Panc1 (cell line): ENCODE measurements around the gene HLCS. TPM values are rescaled to one million over a fixed set of nuclear protein-coding genes. Genes with fewer than 3 reads are reported as not detected.

Experiments used
- ATAC-seq: fragments of 200-7000 bp; cut with Tn5 transposase; 2 replicates; pipeline ENCODE4 v1.9.1; 2020; ENCODE audit warnings: mild to moderate bottlenecking, moderate library complexity
- BruUV-seq: library from RNA; stranded (reverse); fragments of 400-500 nt; replicated peaks from 2 replicates; lab custom pipeline; 2021; lab: Mats Ljungman, UMichigan
- CTCF ChIA-PET: fragments of 300-600 bp; sonication (Branson Sonifier 250); formaldehyde crosslinking; loops from one replicate; lab custom pipeline; 2022; ENCODE audit warnings: antibody characterized with exemption; lab: Charles Lee
- POLR2A ChIA-PET: fragments of 300-600 bp; sonication (Branson Sonifier 250); formaldehyde crosslinking; loops from one replicate; lab custom pipeline; 2022; ENCODE audit warnings: antibody characterized with exemption; lab: Charles Lee
- DNase-seq: peaks from one replicate; pipeline ENCODE4 v3.0.0-alpha.2; 2010; ENCODE audit warnings: low read depth, low spot score
- H3K27ac ChIP-seq: 2 replicates; pipeline ENCODE4 v1.5.1; 2011; ENCODE audit warnings: mild to moderate bottlenecking, low read length, inconsistent platforms
- H3K27me3 ChIP-seq: fragments of 200-500 bp; sonication (Bioruptor generic); 2 replicates; pipeline ENCODE4 v1.6.0; 2014; ENCODE audit warnings: low read length, inconsistent platforms; ENCODE audit not compliant: control insufficient read depth, insufficient read depth
- H3K36me3 ChIP-seq: fragments of 200-500 bp; sonication (Bioruptor generic); 2 replicates; pipeline ENCODE4 v1.5.1; 2014; ENCODE audit warnings: inconsistent platforms, mild to moderate bottlenecking, low read length, moderate library complexity; ENCODE audit not compliant: control insufficient read depth, insufficient read depth
- H3K4me1 ChIP-seq: 2 replicates; pipeline ENCODE4 v1.5.1; 2011; ENCODE audit warnings: inconsistent platforms, mild to moderate bottlenecking, low read length, moderate library complexity; ENCODE audit not compliant: control insufficient read depth, insufficient read depth
- H3K4me3 ChIP-seq, 2 experiments: 2 replicates each; pipeline ENCODE4 v1.5.1; 2011 to 2012; ENCODE audit warnings: low read depth in 2 of 2, low read length in 2 of 2, mild to moderate bottlenecking in 2 of 2, inconsistent platforms in 1 of 2, moderate library complexity in 1 of 2
- H3K9me3 ChIP-seq: fragments of 200-500 bp; sonication (Bioruptor generic); 2 replicates; pipeline ENCODE4 v1.5.1; 2014; ENCODE audit warnings: low read depth, mild to moderate bottlenecking, inconsistent platforms, low read length, moderate library complexity; ENCODE audit not compliant: control insufficient read depth, insufficient read depth
- POLR2AphosphoS5 ChIP-seq: IDR thresholded peaks from 2 replicates; pipeline ENCODE4 v1.6.1; 2012; ENCODE audit warnings: mild to moderate bottlenecking, low read depth, low read length, moderate library complexity
- SIN3A ChIP-seq: IDR thresholded peaks from 2 replicates; pipeline ENCODE4 v1.6.1; 2012; ENCODE audit warnings: low read depth, mild to moderate bottlenecking, low read length, moderate library complexity, borderline replicate concordance; ENCODE audit not compliant: insufficient read depth
- TCF7L2 ChIP-seq: IDR thresholded peaks from 2 replicates; pipeline ENCODE4 v1.6.1; 2011; ENCODE audit warnings: mild to moderate bottlenecking, low read depth, low read length, inconsistent platforms
- in situ Hi-C: cut with HindIII; loops from 2 replicates; pipeline ENCODE4 v1.10.0; 2016; ENCODE audit warnings: low sequenced_read_pairs, low pct_unique_long_range_greater_than_20kb
- intact Hi-C: fragments of 100-400 bp; cut with micrococcal nuclease; formaldehyde crosslinking; loops from one replicate; pipeline ENCODE4 v1.10.0; 2022; ENCODE audit not compliant: unreplicated experiment
- total RNA-seq: library from RNA; stranded (reverse); gene quantifications from one replicate; pipeline ENCODE4 v1.2.1, GENCODE V29; 2021; ENCODE audit not compliant: unreplicated experiment
- TF ChIP-seq, protein P1 (sequence below), 2 experiments: IDR thresholded peaks; 2 replicates each; pipeline ENCODE4 v1.6.1; 2011 to 2012; ENCODE audit warnings: low read depth in 2 of 2, control low read depth in 1 of 2, low read length in 1 of 2, mild to moderate bottlenecking in 1 of 2, moderate library complexity in 1 of 2; ENCODE audit not compliant: insufficient read depth in 1 of 2
- TF ChIP-seq, protein P2 (sequence below): fragments of 450-650 bp; IDR thresholded peaks from 2 replicates; pipeline ENCODE4 v1.5.1; 2017; ENCODE audit warnings: mild to moderate bottlenecking

The HLCS gene
- total RNA-seq, 1 experiment from 2014 or later = 15.3 TPM

DNA sequence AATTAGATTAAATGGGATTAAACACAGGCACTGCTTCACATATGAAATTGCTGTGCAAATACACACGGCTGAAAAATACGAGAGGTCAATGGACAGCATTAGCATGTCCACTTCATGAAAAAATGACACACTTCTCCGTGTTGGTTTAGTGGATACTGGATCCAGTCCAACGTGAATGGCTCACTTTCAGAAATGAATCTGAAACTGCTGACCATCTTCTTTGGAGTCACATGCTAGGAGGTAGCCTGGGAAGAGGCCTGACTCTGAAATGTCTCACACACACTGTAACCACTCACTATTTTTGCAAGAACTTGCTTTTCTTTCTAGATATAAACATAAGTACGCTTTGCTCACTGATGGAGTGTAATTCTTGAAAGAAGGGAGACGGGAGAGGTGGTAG lies 127.3 kb downstream of the HLCS start:
- Histone ChIP-seq H3K27ac (no peak overlapping the region), H3K36me3 (no peaks in the 10 kb centered on the region), H3K27me3 (no peaks in the 10 kb centered on the region), H3K9me3 (no peaks in the 10 kb centered on the region), H3K4me1 (no peaks in the 10 kb centered on the region), H3K4me3 (no peak overlapping the region)
- intact Hi-C loops (no loop called here), in situ Hi-C loops (no loop called here)
- ATAC-seq (no peak), DNase-seq (no peak)
- TF ChIP-seq, protein P1, sequence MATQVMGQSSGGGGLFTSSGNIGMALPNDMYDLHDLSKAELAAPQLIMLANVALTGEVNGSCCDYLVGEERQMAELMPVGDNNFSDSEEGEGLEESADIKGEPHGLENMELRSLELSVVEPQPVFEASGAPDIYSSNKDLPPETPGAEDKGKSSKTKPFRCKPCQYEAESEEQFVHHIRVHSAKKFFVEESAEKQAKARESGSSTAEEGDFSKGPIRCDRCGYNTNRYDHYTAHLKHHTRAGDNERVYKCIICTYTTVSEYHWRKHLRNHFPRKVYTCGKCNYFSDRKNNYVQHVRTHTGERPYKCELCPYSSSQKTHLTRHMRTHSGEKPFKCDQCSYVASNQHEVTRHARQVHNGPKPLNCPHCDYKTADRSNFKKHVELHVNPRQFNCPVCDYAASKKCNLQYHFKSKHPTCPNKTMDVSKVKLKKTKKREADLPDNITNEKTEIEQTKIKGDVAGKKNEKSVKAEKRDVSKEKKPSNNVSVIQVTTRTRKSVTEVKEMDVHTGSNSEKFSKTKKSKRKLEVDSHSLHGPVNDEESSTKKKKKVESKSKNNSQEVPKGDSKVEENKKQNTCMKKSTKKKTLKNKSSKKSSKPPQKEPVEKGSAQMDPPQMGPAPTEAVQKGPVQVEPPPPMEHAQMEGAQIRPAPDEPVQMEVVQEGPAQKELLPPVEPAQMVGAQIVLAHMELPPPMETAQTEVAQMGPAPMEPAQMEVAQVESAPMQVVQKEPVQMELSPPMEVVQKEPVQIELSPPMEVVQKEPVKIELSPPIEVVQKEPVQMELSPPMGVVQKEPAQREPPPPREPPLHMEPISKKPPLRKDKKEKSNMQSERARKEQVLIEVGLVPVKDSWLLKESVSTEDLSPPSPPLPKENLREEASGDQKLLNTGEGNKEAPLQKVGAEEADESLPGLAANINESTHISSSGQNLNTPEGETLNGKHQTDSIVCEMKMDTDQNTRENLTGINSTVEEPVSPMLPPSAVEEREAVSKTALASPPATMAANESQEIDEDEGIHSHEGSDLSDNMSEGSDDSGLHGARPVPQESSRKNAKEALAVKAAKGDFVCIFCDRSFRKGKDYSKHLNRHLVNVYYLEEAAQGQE (IDR thresholded peaks at IDR 0.05; ENCODE audit: insufficient read depth in 1 of 2, low read depth in 2 of 2, low read length in 1 of 2) = no peak
- no peak for TF ChIP-seq SIN3A
- TF ChIP-seq, protein P2, sequence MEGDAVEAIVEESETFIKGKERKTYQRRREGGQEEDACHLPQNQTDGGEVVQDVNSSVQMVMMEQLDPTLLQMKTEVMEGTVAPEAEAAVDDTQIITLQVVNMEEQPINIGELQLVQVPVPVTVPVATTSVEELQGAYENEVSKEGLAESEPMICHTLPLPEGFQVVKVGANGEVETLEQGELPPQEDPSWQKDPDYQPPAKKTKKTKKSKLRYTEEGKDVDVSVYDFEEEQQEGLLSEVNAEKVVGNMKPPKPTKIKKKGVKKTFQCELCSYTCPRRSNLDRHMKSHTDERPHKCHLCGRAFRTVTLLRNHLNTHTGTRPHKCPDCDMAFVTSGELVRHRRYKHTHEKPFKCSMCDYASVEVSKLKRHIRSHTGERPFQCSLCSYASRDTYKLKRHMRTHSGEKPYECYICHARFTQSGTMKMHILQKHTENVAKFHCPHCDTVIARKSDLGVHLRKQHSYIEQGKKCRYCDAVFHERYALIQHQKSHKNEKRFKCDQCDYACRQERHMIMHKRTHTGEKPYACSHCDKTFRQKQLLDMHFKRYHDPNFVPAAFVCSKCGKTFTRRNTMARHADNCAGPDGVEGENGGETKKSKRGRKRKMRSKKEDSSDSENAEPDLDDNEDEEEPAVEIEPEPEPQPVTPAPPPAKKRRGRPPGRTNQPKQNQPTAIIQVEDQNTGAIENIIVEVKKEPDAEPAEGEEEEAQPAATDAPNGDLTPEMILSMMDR = no peak
- no peak for TF ChIP-seq TCF7L2
- no peak for TF ChIP-seq POLR2AphosphoS5
- POLR2A ChIA-PET = no interaction called here
- CTCF ChIA-PET = no interaction called here
- no TSS peak for BruUV-seq

DNA sequence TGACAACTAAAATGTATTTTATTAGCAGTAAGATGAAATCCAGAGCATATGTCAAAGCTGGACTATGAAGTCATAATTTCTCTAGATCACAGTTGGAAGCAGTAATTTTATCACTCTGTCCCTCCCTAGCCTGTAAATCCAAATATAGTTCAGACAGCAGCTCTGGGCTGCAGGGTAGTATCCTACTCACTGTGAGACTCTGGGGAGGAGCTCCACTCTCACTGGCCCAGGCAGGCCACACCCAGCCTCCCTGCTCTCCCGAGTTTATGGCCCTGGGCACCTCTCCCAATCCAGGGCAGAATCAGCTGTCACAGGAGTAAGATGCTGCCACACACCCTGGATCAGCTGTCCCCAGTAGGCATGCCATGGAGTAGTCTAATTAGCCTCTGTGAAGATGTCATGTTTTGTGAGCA lies 131.1 kb downstream of the HLCS start:
- in situ Hi-C loops (no loop called here), intact Hi-C loops (no loop called here)
- ATAC-seq (no peak), DNase-seq (no peak)
- H3K9me3 ChIP-seq = no peaks in the 10 kb centered on the region
- TF ChIP-seq POLR2AphosphoS5 = no peak
- TF ChIP-seq, protein P2 = no peak
- TF ChIP-seq, protein P1 (IDR thresholded peaks at IDR 0.05; ENCODE audit: insufficient read depth in 1 of 2, low read depth in 2 of 2, low read length in 1 of 2) = no peak
- no peak for TF ChIP-seq SIN3A
- no peak for TF ChIP-seq TCF7L2
- no peak overlapping the region for H3K4me3 ChIP-seq
- CTCF ChIA-PET = no interaction called here
- no peaks in the 10 kb centered on the region for H3K4me1 ChIP-seq
- no peaks in the 10 kb centered on the region for H3K27me3 ChIP-seq
- no peaks in the 10 kb centered on the region for H3K36me3 ChIP-seq
- no peak overlapping the region for H3K27ac ChIP-seq
- no TSS peak for BruUV-seq
- POLR2A ChIA-PET = no interaction called here
